ENCODE data around the gene PDE1A.
"Not testable (repeated sequence)": the region's sequence is repeated elsewhere in the genome, so short reads cannot be mapped to it uniquely, and the experiment has no call there.

Gene PDE1A

GRCh38 chr2:182355815-182356214, 71.0 kb downstream of the PDE1A start:
- DNase-seq, result no peak

GRCh38 chr2:182351427-182351826, 75.4 kb downstream of the PDE1A start:
- no peak for DNase-seq

GRCh38 chr2:182349268-182349667, 77.6 kb downstream of the PDE1A start:
- no peak for DNase-seq

GRCh38 chr2:182345384-182345783, 81.5 kb downstream of the PDE1A start:
- no peak for DNase-seq

- no peak for DNase-seq
These were observed 96.2 kb downstream of the PDE1A start for GRCh38 chr2:182330451-182331305.

- no peak for DNase-seq
These were observed 102.2 kb downstream of the PDE1A start for GRCh38 chr2:182324665-182325064.

GRCh38 chr2:182321096-182321495, 105.7 kb downstream of the PDE1A start:
- DNase-seq, result no peak

- DNase-seq, result no peak
These were observed 107.0 kb downstream of the PDE1A start for GRCh38 chr2:182319556-182320505.

GRCh38 chr2:182318466-182319220, 108.2 kb downstream of the PDE1A start:
- DNase-seq, result no peak

GRCh38 chr2:182316950-182317349, 109.9 kb downstream of the PDE1A start:
- no peak for DNase-seq

- DNase-seq, result no peak
These were observed 123.9 kb downstream of the PDE1A start for GRCh38 chr2:182302972-182303371.

- no peak for DNase-seq
These were observed 124.7 kb downstream of the PDE1A start for GRCh38 chr2:182302174-182302573.

- no peak for DNase-seq
These were observed 125.7 kb downstream of the PDE1A start for GRCh38 chr2:182301093-182301492.

- DNase-seq, result no peak
These were observed 126.2 kb downstream of the PDE1A start for GRCh38 chr2:182300608-182301007.

- no peak for DNase-seq
These were observed 127.2 kb downstream of the PDE1A start for GRCh38 chr2:182299632-182300031.

GRCh38 chr2:182298456-182298855, 128.4 kb downstream of the PDE1A start:
- no peak for DNase-seq

- DNase-seq, result no peak
These were observed 135.5 kb downstream of the PDE1A start for GRCh38 chr2:182291296-182291695.

GRCh38 chr2:182283512-182283911, 143.3 kb downstream of the PDE1A start:
- DNase-seq, result no peak

- no peak for DNase-seq
These were observed 145.6 kb downstream of the PDE1A start for GRCh38 chr2:182281276-182281675.

- no peak for DNase-seq
These were observed 146.7 kb downstream of the PDE1A start for GRCh38 chr2:182280118-182280517.

GRCh38 chr2:182276662-182277061, 150.2 kb downstream of the PDE1A start:
- not testable (repeated sequence) for DNase-seq

GRCh38 chr2:182267971-182268370, 158.9 kb downstream of the PDE1A start:
- no peak for DNase-seq

GRCh38 chr2:182266909-182267308, 159.9 kb downstream of the PDE1A start:
- no peak for DNase-seq

Data from activated gamma-delta T cell (primary cell).